ENCODE measurements around the gene NCOA5. TPM values are rescaled to one million over a fixed set of nuclear protein-coding genes. Genes with fewer than 3 reads are reported as not detected.

Gene NCOA5
- total and polyA plus RNA-seq, 4 donors, result 3.2 to 10.4 (median 8.7) TPM

GRCh38 chr20:46122516-46123481 lies 33.0 kb upstream of the NCOA5 start (continued):
- TF ChIP-seq JUND (IDR thresholded peaks at IDR 0.05) (no peak), FOXA2 (IDR thresholded peaks at IDR 0.05) (no peak)

- DNase-seq (ENCODE audit: low spot score), result no peak
- H3K27ac ChIP-seq (ENCODE audit: low read depth in 1 of 2, low read length in 2 of 2), result no peak overlapping the region
- no peak overlapping the region for H3K4me3 ChIP-seq (ENCODE audit: low read depth in 1 of 3, low read length in 3 of 3)
- no peaks in the 10 kb centered on the region for H3K9me3 ChIP-seq (ENCODE audit: control insufficient read depth in 4 of 4, low read length in 3 of 4)
- H3K9ac ChIP-seq (ENCODE audit: low read depth in 1 of 2, low read length in 2 of 2), result no peak overlapping the region
- H3K27me3 ChIP-seq (ENCODE audit: control insufficient read depth in 4 of 4, insufficient read depth in 4 of 4, low read length in 3 of 4), result no peaks in the 10 kb centered on the region
- 86% methylated on average over 11 of the region's 11 CpGs for WGBS
- TF ChIP-seq HNF4G (IDR thresholded peaks at IDR 0.05) (no peak), SP1 (IDR thresholded peaks at IDR 0.05) (no peak), CTCF (IDR thresholded peaks at IDR 0.05; ENCODE audit: low read depth, low read length, missing input control) (no peak), EGR1 (IDR thresholded peaks at IDR 0.05; ENCODE audit: low read depth in 2 of 2) (no peak), ATF3 (IDR thresholded peaks at IDR 0.05) (no peak), RAD21 (IDR thresholded peaks at IDR 0.05) (no peak), TAF1 (conservative IDR thresholded peaks at IDR 0.05) (no peak), FOXA1 (IDR thresholded peaks at IDR 0.05) (no peak), REST (IDR thresholded peaks at IDR 0.05) (no peak)
- peaks cover 1 to 24% (median 14%) of the 10 kb centered on the region in 4 donors for H3K4me1 ChIP-seq (ENCODE audit: control insufficient read depth in 4 of 4, insufficient read depth in 4 of 4, low read length in 3 of 4)
- peaks cover 0 to 25% (median 6%) of the 10 kb centered on the region in 4 donors for H3K36me3 ChIP-seq (ENCODE audit: control insufficient read depth in 4 of 4, insufficient read depth in 3 of 4, low read depth in 1 of 4, low read length in 3 of 4)
Measured at GRCh38 chr20:46122071-46122470, 32.3 kb upstream of the NCOA5 start.

- no peak overlapping the region for H3K9ac ChIP-seq (ENCODE audit: low read depth in 1 of 2, low read length in 2 of 2)
- H3K27me3 ChIP-seq (ENCODE audit: control insufficient read depth in 4 of 4, insufficient read depth in 4 of 4, low read length in 3 of 4), result no peaks in the 10 kb centered on the region
- H3K36me3 ChIP-seq (ENCODE audit: control insufficient read depth in 4 of 4, insufficient read depth in 3 of 4, low read depth in 1 of 4, low read length in 3 of 4), result peaks cover 0 to 25% (median 6%) of the 10 kb centered on the region in 4 donors
- H3K27ac ChIP-seq (ENCODE audit: low read depth in 1 of 2, low read length in 2 of 2), result no peak overlapping the region
- WGBS, result 16% methylated on average over 2 of the region's 2 CpGs
- DNase-seq (ENCODE audit: low spot score), result no peak
- H3K4me3 ChIP-seq (ENCODE audit: low read depth in 1 of 3, low read length in 3 of 3), result no peak overlapping the region
- peaks cover 1 to 24% (median 14%) of the 10 kb centered on the region in 4 donors for H3K4me1 ChIP-seq (ENCODE audit: control insufficient read depth in 4 of 4, insufficient read depth in 4 of 4, low read length in 3 of 4)
- H3K9me3 ChIP-seq (ENCODE audit: control insufficient read depth in 4 of 4, low read length in 3 of 4), result no peaks in the 10 kb centered on the region
- TF ChIP-seq MAX (IDR thresholded peaks at IDR 0.05) (no peak), YY1 (IDR thresholded peaks at IDR 0.05) (no peak), CTCF (IDR thresholded peaks at IDR 0.05; ENCODE audit: low read depth, low read length, missing input control) (no peak), HNF4A (conservative IDR thresholded peaks at IDR 0.05) (no peak), HNF4G (IDR thresholded peaks at IDR 0.05) (no peak), RAD21 (IDR thresholded peaks at IDR 0.05) (no peak), EGR1 (IDR thresholded peaks at IDR 0.05; ENCODE audit: low read depth in 2 of 2) (no peak), FOXA1 (IDR thresholded peaks at IDR 0.05) (no peak), JUND (IDR thresholded peaks at IDR 0.05) (no peak)
Measured at GRCh38 chr20:46121184-46121930, 31.6 kb upstream of the NCOA5 start.
